HepG2 (cell line): Measurements from ENCODE around the gene MAPK8IP1. TPM values are rescaled to one million over a fixed set of nuclear protein-coding genes. Genes with fewer than 3 reads are reported as not detected.

ENCODE experiments used
- ATAC-seq: fragments of 200-7000 bp; cut with Tn5 transposase; 3 replicates; pipeline ENCODE4 v1.9.1; 2020; ENCODE audit warnings: mild to moderate bottlenecking, moderate library complexity
- BruUV-seq: library from RNA; stranded (reverse); fragments of 400-500 nt; replicated peaks from 2 replicates; lab custom pipeline; 2021; lab: Mats Ljungman, UMichigan
- CTCF ChIA-PET: fragments of 300-600 bp; formaldehyde crosslinking; extraction: SDS; loops from one replicate; lab custom pipeline; 2021; ENCODE audit warnings: low total read pairs, inconsistent platforms, low intra/inter-chr PET ratio; lab: Yijun Ruan, JAX
- POLR2A ChIA-PET: fragments of 350-600 bp; sonication (Branson Sonifier 250); formaldehyde crosslinking; loops from one replicate; lab custom pipeline; 2020; ENCODE audit warnings: antibody characterized with exemption, inconsistent platforms; lab: Yijun Ruan, JAX
- DNase-seq: peaks from one replicate; pipeline ENCODE4 v3.0.0-alpha.2; 2015; ENCODE audit warnings: low spot score
- FAIRE-seq: peaks from 3 replicates; lab custom pipeline; 2011; peaks lifted over from hg19 to GRCh38; lab: Jason Lieb, UNC
- H2AFZ ChIP-seq: one replicate; pipeline ENCODE4 v1.6.1; 2011; ENCODE audit warnings: low read length, inconsistent platforms
- H3K27ac ChIP-seq: fragments of 300-600 bp; 3 replicates; pipeline ENCODE4 v1.8.0; 2011; ENCODE audit warnings: mixed run types, mild to moderate bottlenecking, mixed read lengths, low read length, inconsistent platforms; ENCODE audit not compliant: insufficient read depth; ENCODE audit errors: extremely low read length
- H3K27me3 ChIP-seq, 2 experiments: fragments of 200-600 bp in 1 of 2; 2 replicates in 1 of 2; 3 replicates in 1 of 2; pipeline versions ENCODE4 v1.6.0 to v1.8.0; 2011; ENCODE audit warnings: low read length in 2 of 2, mild to moderate bottlenecking in 2 of 2, moderate library complexity in 2 of 2, inconsistent platforms in 1 of 2; ENCODE audit not compliant: insufficient read depth in 2 of 2, control insufficient read depth in 1 of 2
- H3K36me3 ChIP-seq, 2 experiments: fragments of 200-600 bp in 1 of 2; replicated peaks in 1 of 2; 2 replicates in 1 of 2; 3 replicates in 1 of 2; pipeline versions ENCODE4 v1.5.1 to v1.8.0; 2011; ENCODE audit warnings: low read length in 2 of 2, inconsistent platforms in 1 of 2; ENCODE audit not compliant: insufficient read depth in 2 of 2, control insufficient read depth in 1 of 2
- H3K4me1 ChIP-seq: 2 replicates; pipeline ENCODE4 v1.5.1; 2012; ENCODE audit warnings: low read length, inconsistent platforms; ENCODE audit not compliant: insufficient read depth
- H3K4me2 ChIP-seq: 2 replicates; pipeline ENCODE4 v1.6.0; 2011; ENCODE audit warnings: low read depth, low read length, inconsistent platforms
- H3K4me3 ChIP-seq, 3 experiments: fragments of 200-600 bp in 1 of 3; sonication (generic), shearing (Covaris generic) in 1 of 3; replicated peaks in 1 of 3; 2 replicates each; pipeline ENCODE4 v1.5.1; 2011 to 2016; ENCODE audit warnings: low read length in 3 of 3, inconsistent platforms in 2 of 3, low read depth in 2 of 3, mild to moderate bottlenecking in 2 of 3, control low read depth in 1 of 3, mixed read lengths in 1 of 3; ENCODE audit not compliant: insufficient read depth in 1 of 3
- H3K79me2 ChIP-seq: one replicate; pipeline ENCODE4 v1.6.1; 2011; ENCODE audit warnings: low read length, inconsistent platforms; ENCODE audit not compliant: insufficient read depth
- H3K9ac ChIP-seq: 2 replicates; pipeline ENCODE4 v1.6.0; 2011; ENCODE audit warnings: mild to moderate bottlenecking, low read depth, low read length, inconsistent platforms; ENCODE audit not compliant: insufficient read depth
- H3K9me3 ChIP-seq: 2 replicates; pipeline ENCODE4 v1.5.1; 2012; ENCODE audit warnings: mild to moderate bottlenecking, low read length
- H4K20me1 ChIP-seq: 2 replicates; pipeline ENCODE4 v1.6.0; 2011; ENCODE audit warnings: inconsistent platforms, mild to moderate bottlenecking, low read length, moderate library complexity; ENCODE audit not compliant: insufficient read depth
- AFF4 ChIP-seq: sonication (generic); formaldehyde crosslinking; IDR thresholded peaks from 2 replicates; pipeline ENCODE4 v1.4.0; 2020; ENCODE audit warnings: missing genetic modification reagents
- FOXO4 ChIP-seq: sonication (generic); formaldehyde crosslinking; conservative IDR thresholded peaks from 2 replicates; pipeline ENCODE4 v1.8.1; 2023; ENCODE audit warnings: missing genetic modification reagents
- KLF6 ChIP-seq: IDR thresholded peaks from 2 replicates; pipeline ENCODE4 v1.8.0; 2016; ENCODE audit warnings: missing biosample characterization, missing genetic modification reagents
- ZKSCAN8 ChIP-seq: IDR thresholded peaks from 2 replicates; pipeline ENCODE4 v1.6.1; 2016; ENCODE audit warnings: borderline replicate concordance, missing genetic modification reagents, missing compliant biosample characterization
- WGBS: methylation state at CpG from one replicate; pipeline ENCODE4 v1.1.6; 2017; ENCODE audit warnings: low lambda C conversion rate; 5-methylcytosine and 5-hydroxymethylcytosine counted together
- in situ Hi-C: cut with HindIII; loops from 2 replicates; pipeline ENCODE4 v1.10.0; 2017; ENCODE audit warnings: low pct_unique_long_range_greater_than_20kb; ENCODE audit not compliant: extremely low pct_ligation_motif_present
- intact Hi-C: fragments of 100-400 bp; cut with micrococcal nuclease; formaldehyde crosslinking; loops from one replicate; pipeline ENCODE4 v1.10.0; 2022; ENCODE audit not compliant: unreplicated experiment
- polyA plus RNA-seq, 8 experiments: library from polyadenylated mRNA; depleted of rRNA in 3 of 8; stranded (reverse) in 7 of 8; unstranded in 1 of 8; fragments of >200 nt; fragmentation: Illumina TruSeq in 4 of 8; extraction: Trizol in 4 of 8; gene quantifications; 2 replicates each; pipeline versions ENCODE4 v1.2.1 to v1.2.3, GENCODE V29; 2011 to 2016; ENCODE audit warnings: low read depth in 4 of 8, missing spikeins in 1 of 8, mixed read lengths in 1 of 8; ENCODE audit not compliant: insufficient read depth in 1 of 8
- total RNA-seq, 5 experiments: library from RNA; depleted of rRNA; stranded (reverse); fragments of >200 nt; fragmentation: Illumina TruSeq; extraction: Trizol; gene quantifications; 2 replicates each; pipeline ENCODE4 v1.2.3, GENCODE V29; 2016; ENCODE audit warnings: low read depth in 1 of 5

The MAPK8IP1 gene
- total and polyA plus RNA-seq, 2 of the 13 experiments (the other 11 are each of a cell fraction or from before 2014, with no cell fraction given), result 2.2 to 4.2 TPM

GRCh38 chr11:45945397-45945999, 60.0 kb downstream of the MAPK8IP1 start:
- no peak for TF ChIP-seq AFF4 (CRISPR knock-in tag)
- no peak for TF ChIP-seq FOXO4 (CRISPR knock-in tag)
- no peak for TF ChIP-seq ZKSCAN8
- no peak for TF ChIP-seq KLF6
- H3K9ac ChIP-seq, result no peak overlapping the region
- DNase-seq, result no peak
- no peak for FAIRE-seq
- no peak overlapping the region for H3K4me3 ChIP-seq
- intact Hi-C loops (no loop called here), in situ Hi-C loops (no loop called here)
- no TSS peak for BruUV-seq
- ATAC-seq, result no peak
- ChIA-PET CTCF (no interaction called here), POLR2A (no interaction called here)
- H3K4me2 ChIP-seq, result no peak overlapping the region
- H3K27me3 ChIP-seq, result no peaks in the 10 kb centered on the region
- H3K27ac ChIP-seq, result no peak overlapping the region
- H4K20me1 ChIP-seq, result no peaks in the 10 kb centered on the region
- no peaks in the 10 kb centered on the region for H3K79me2 ChIP-seq
- peaks cover 15 to 28% of the 10 kb centered on the region in 2 experiments; a peak in 4 of 5 replicates for H3K36me3 ChIP-seq
- 92% methylated on average over 3 of the region's 3 CpGs for WGBS
- no peaks in the 10 kb centered on the region for H3K9me3 ChIP-seq
- no peak overlapping the region for H2AFZ ChIP-seq
- no peaks in the 10 kb centered on the region for H3K4me1 ChIP-seq
